Hippocampal formation (tissue), 2 donors: Measurements from ENCODE around the gene OSTN.
"Not testable (repeated sequence)": the region's sequence is repeated elsewhere in the genome, so short reads cannot be mapped to it uniquely, and the experiment has no call there.

ENCODE experiments used
- DNase-seq, 2 donors: peaks; one replicate each; lab custom pipeline; 2025; lab: John Stamatoyannopoulos, UW

Gene OSTN

GRCh38 chr3:191235331-191236314, 36.6 kb downstream of the OSTN start:
- DNase-seq: no peak

GRCh38 chr3:191236646-191237045, 37.6 kb downstream of the OSTN start:
- DNase-seq: no peak

GRCh38 chr3:191237047-191237882, 38.2 kb downstream of the OSTN start:
- no peak for DNase-seq

- no peak for DNase-seq
Observed at GRCh38 chr3:191238321-191238817, 39.3 kb downstream of the OSTN start.

GRCh38 chr3:191239407-191240031, 40.5 kb downstream of the OSTN start:
- DNase-seq: no peak

GRCh38 chr3:191240486-191240885, 41.4 kb downstream of the OSTN start:
- no peak for DNase-seq

- peak in 1 of 2 donors; percentile 15 for DNase-seq
Observed at GRCh38 chr3:191244242-191244867, 45.3 kb downstream of the OSTN start.

GRCh38 chr3:191246034-191246433, 47.0 kb downstream of the OSTN start:
- not testable (repeated sequence) for DNase-seq

GRCh38 chr3:191246630-191247029, 47.6 kb downstream of the OSTN start:
- DNase-seq: no peak

- DNase-seq: no peak
Observed at GRCh38 chr3:191253089-191253799, 54.2 kb downstream of the OSTN start.

- no peak for DNase-seq
Observed at GRCh38 chr3:191254098-191254873, 55.2 kb downstream of the OSTN start.

- DNase-seq: no peak
Observed at GRCh38 chr3:191255156-191255555, 56.1 kb downstream of the OSTN start.

GRCh38 chr3:191256405-191256804, 57.4 kb downstream of the OSTN start:
- DNase-seq: no peak

GRCh38 chr3:191257286-191257685, 58.2 kb downstream of the OSTN start:
- DNase-seq: no peak

GRCh38 chr3:191259486-191259885, 60.4 kb downstream of the OSTN start:
- no peak for DNase-seq

GRCh38 chr3:191260431-191261303, 61.6 kb downstream of the OSTN start:
- no peak for DNase-seq

- DNase-seq: no peak
Observed at GRCh38 chr3:191261304-191261638, 62.2 kb downstream of the OSTN start.

- no peak for DNase-seq
Observed at GRCh38 chr3:191262650-191263049, 63.6 kb downstream of the OSTN start.

- no peak for DNase-seq
Observed at GRCh38 chr3:191263365-191263764, 64.3 kb downstream of the OSTN start.
